Activated naive CD8-positive, alpha-beta T cell treated with anti-CD3 and anti-CD28 coated beads for 36 hours (primary cell): ENCODE measurements around the gene HTR3A. TPM values are rescaled to one million over a fixed set of nuclear protein-coding genes. Genes with fewer than 3 reads are reported as not detected.
"Not testable (repeated sequence)": the region's sequence is repeated elsewhere in the genome, so short reads cannot be mapped to it uniquely, and the experiment has no call there.

Experiments
- DNase-seq: peaks from one replicate; pipeline ENCODE4 v3.0.0; 2021
- H3K27ac Mint-ChIP-seq: one replicate; pipeline ENCODE4 v1.8.0; 2022; ENCODE audit warnings: mild to moderate bottlenecking, moderate library complexity, mixed read lengths
- H3K27me3 Mint-ChIP-seq: one replicate; pipeline ENCODE4 v1.8.0; 2022; ENCODE audit warnings: mild to moderate bottlenecking, mixed read lengths
- H3K36me3 Mint-ChIP-seq: one replicate; pipeline ENCODE4 v1.8.0; 2021; ENCODE audit warnings: mild to moderate bottlenecking, mixed read lengths
- H3K4me1 Mint-ChIP-seq: one replicate; pipeline ENCODE4 v1.8.0; 2021; ENCODE audit warnings: mixed read lengths
- H3K4me3 Mint-ChIP-seq: one replicate; pipeline ENCODE4 v1.8.0; 2022; ENCODE audit warnings: mild to moderate bottlenecking, moderate library complexity, mixed read lengths
- H3K9me3 Mint-ChIP-seq: one replicate; pipeline ENCODE4 v1.8.0; 2022; ENCODE audit warnings: mixed read lengths
- total RNA-seq, 2 experiments: library from RNA; stranded (reverse); gene quantifications; one replicate each; pipeline ENCODE4 v1.2.3, GENCODE V29; 2021

Gene HTR3A
- total RNA-seq, result not detected

DNA sequence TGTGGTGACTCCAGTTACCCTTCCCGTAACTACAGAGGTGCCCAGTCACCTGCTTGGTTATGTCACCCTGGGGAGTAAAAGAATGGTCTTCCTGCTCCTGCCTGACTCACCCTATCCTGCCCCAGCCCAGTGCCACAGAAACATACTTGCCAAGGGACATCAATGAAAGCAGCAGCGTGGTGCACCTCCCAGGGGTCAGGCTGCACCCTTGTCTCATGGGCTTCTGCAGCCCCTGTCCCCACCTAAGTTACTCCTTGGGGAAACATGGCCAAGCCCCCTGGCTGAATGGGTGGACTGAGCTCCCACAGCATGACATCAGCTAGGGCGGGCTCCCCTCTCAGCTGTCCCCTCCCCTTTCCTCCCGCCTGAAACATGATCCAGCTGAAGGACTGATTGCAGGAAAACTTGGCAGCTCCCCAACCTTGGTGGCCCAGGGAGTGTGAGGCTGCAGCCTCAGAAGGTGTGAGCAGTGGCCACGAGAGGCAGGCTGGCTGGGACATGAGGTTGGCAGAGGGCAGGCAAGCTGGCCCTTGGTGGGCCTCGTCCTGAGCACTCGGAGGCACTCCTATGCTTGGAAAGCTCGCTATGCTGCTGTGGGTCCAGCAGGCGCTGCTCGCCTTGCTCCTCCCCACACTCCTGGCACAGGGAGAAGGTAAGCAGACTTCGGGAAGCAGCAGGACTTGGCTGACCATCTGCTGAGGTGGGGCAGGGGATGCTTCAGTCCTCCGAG is at the start of gene HTR3A:
Gene HTR3A (plus strand): TSS at position 368 of the 730 bp plus-strand sequence. CDS start 218 bp downstream, at position 586.
- no peak within 1 kb of the TSS for H3K27ac Mint-ChIP-seq
- no peaks in the 10 kb centered on the region for H3K9me3 Mint-ChIP-seq
- H3K27me3 Mint-ChIP-seq, result peaks cover 4% of the 10 kb centered on the region
- no peak within 1 kb of the TSS for H3K4me3 Mint-ChIP-seq
- H3K36me3 Mint-ChIP-seq, result no peaks in the 10 kb centered on the region
- H3K4me1 Mint-ChIP-seq, result peaks cover 2% of the 10 kb centered on the region
- DNase-seq, result no peak

DNA sequence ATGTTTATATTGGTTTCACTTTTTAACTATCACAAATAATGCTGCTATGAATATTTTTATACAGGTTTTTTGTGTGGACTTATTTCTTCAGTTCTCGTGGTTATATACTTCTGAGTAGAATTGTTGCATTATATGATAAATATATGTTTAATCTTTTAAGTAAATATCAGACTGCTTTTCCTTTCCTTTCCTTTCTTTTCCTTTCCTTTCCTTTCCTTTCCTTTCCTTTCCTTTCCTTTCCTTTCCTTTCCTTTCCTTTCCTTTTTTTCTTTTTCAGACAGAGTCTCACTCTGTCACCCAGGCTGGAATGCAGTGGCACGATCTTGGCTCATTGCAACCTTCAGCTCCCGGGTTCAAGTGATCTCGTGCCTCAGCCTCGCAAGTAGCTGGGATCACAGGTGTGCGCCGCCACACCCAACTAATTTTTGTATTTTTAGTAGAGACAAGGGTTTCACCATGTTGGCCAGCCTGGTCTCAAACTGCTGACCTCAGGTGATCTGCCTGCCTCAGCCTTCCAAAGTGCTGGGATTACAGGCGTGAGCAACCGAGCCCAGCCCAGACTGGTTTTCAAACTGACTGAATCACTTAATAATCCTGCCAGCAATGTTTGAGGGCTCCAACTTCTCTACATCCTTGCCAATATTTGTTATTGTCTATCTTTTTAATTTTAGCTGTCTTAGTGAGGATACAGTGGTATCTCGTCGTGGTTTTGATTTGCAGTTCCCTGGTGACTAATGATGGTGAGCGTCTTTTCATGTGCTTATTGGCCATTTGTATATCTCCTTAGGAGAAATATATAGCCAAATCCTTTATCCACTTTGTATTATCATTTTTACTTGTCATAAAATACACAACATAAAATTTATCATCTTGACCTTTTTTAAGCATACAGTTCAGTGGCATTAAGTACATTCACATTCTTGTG is 48.4 kb upstream of the HTR3A start:
- Mint-ChIP-seq H3K4me3 (no peak overlapping the region), H3K36me3 (no peaks in the 10 kb centered on the region), H3K9me3 (no peaks in the 10 kb centered on the region), H3K27me3 (peaks cover 28% of the 10 kb centered on the region), H3K27ac (no peak overlapping the region), H3K4me1 (peaks cover 2% of the 10 kb centered on the region)
- no peak for DNase-seq

DNA sequence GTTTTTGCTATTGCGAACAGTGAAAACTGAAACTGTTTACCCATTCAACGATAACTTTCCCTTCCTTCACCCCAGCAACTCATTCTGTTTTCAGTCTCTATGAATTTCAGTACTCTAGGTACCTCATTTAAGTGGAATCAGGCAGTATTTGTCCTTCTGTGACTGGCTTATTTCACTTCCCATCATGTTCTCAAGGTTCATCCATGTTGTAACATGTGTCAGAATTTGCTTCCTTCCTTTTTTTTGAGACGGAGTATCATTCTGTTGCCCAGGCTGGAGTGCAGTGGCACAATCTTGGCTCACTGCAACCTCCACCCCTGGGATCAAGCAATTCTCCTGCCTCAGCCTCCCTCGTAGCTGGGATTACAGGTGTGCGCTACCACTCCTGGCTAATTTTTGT is 46.6 kb upstream of the HTR3A start:
- Mint-ChIP-seq H3K4me1 (peaks cover 2% of the 10 kb centered on the region), H3K27me3 (peaks cover 24% of the 10 kb centered on the region), H3K27ac (no peak overlapping the region), H3K9me3 (no peaks in the 10 kb centered on the region), H3K4me3 (no peak overlapping the region), H3K36me3 (no peaks in the 10 kb centered on the region)
- DNase-seq, result no peak

DNA sequence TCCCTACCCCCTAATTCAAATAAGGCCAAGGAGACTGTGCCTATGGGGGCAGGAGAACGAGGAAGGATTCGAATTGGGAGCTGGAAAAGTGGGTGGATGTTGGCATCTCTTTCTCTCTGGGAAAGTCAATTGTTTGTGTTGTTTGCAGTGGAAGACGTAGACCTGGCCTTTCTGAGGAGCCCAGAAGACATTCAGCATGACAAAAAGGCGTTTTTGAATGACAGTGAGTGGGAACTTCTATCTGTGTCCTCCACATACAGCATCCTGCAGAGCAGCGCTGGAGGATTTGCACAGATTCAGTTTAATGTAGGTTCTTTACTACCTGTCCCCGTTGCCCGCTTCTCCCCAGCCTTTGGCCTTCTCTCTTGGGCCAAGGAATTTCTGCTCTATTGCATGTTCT is 42.1 kb upstream of the HTR3A start:
- H3K36me3 Mint-ChIP-seq, result no peaks in the 10 kb centered on the region
- H3K4me3 Mint-ChIP-seq, result no peak overlapping the region
- no peaks in the 10 kb centered on the region for H3K9me3 Mint-ChIP-seq
- H3K27me3 Mint-ChIP-seq, result peaks cover 18% of the 10 kb centered on the region
- DNase-seq, result no peak
- no peaks in the 10 kb centered on the region for H3K4me1 Mint-ChIP-seq
- H3K27ac Mint-ChIP-seq, result no peak overlapping the region

DNA sequence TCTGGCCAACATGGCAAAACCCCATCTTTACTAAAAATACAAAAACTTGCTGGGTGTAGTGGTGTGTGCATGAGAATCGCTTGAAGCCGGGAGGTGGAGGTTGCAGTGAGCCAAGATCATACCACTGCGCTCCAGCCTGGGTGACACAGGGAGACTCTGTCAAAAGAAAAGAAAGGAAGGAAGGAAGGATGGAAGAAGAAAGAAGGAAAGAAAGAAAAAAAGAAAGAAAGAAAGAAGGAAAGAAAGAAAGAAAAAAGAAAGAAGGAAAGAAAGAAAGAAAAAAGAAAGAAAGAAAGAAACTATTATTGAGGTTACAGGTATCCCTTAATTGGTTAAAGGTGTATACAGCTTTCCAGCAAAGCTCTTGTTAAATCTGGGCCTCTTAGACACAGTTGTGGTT is 40.7 kb upstream of the HTR3A start:
- not testable (repeated sequence) for H3K36me3 Mint-ChIP-seq, H3K9me3 Mint-ChIP-seq, H3K4me3 Mint-ChIP-seq

DNA sequence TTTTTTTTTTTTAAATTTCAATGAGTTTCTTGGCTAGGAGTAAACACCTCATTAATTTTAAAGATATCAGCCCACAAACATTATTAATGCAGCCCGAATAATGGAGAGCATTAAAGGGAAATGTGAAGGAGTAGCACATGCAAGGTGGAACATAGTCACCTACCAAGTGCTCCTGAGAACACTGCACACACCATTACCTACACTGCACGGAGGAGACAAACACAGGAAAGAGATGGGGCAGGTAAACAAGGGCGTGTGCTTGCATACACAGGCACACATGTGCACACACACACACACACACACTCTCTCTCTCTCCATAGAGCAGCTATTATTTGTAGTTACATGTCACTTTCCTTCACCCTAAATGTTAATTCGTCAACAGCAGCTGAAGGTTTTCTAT is 40.1 kb upstream of the HTR3A start:
- DNase-seq, result no peak
- H3K4me3 Mint-ChIP-seq, result no peak overlapping the region
- no peaks in the 10 kb centered on the region for H3K36me3 Mint-ChIP-seq
- H3K4me1 Mint-ChIP-seq, result no peaks in the 10 kb centered on the region
- H3K27ac Mint-ChIP-seq, result no peak overlapping the region
- H3K27me3 Mint-ChIP-seq, result peaks cover 18% of the 10 kb centered on the region
- H3K9me3 Mint-ChIP-seq, result no peaks in the 10 kb centered on the region

More for the DNA sequence above, 40.7 kb upstream of the HTR3A start:
- peaks cover 18% of the 10 kb centered on the region for H3K27me3 Mint-ChIP-seq
- not testable (repeated sequence) for DNase-seq, H3K4me1 Mint-ChIP-seq, H3K27ac Mint-ChIP-seq

DNA sequence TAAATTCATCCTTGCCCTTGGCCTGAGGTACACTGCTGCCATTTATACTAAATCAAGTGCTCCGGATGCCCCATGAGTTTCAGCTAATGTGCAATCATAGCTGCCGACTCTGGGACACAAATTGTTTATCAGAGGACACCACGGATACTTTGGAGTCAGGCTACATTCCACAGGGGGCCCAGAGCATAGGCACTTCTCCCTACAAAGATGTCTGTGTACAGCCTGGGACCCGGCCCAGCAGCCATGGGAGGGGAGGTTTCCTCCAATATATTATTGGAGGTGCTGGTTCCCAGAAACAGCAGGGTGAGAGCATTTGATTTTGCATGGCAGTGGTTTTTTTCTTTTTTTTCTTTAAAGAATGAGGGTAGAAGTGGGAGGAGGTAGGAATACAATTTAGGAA is 39.0 kb upstream of the HTR3A start:
- H3K36me3 Mint-ChIP-seq, result no peaks in the 10 kb centered on the region
- H3K9me3 Mint-ChIP-seq, result no peaks in the 10 kb centered on the region
- peaks cover 10% of the 10 kb centered on the region for H3K27me3 Mint-ChIP-seq
- no peak for DNase-seq
- no peaks in the 10 kb centered on the region for H3K4me1 Mint-ChIP-seq
- H3K4me3 Mint-ChIP-seq, result no peak overlapping the region
- no peak overlapping the region for H3K27ac Mint-ChIP-seq

DNA sequence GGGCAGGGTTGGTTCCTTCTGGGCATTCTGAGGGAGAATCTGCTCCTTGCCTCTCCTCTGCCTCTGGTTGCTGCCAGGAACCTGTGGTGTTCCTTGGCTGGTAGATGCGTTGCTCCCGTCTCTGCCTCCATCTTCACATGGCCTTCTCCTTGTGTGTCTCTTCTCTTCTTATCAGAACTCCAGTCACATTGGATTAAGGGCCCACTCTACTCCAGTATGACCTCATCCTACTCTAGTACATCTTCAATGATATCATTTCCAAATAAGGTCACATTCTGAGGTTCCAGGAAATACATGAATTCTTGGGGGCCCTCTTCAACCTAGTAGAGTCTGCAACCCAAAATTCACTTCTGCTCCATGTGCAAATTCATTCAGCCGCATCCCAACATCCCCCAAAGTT is 37.0 kb upstream of the HTR3A start:
- Mint-ChIP-seq H3K4me3 (no peak overlapping the region), H3K27ac (no peak overlapping the region), H3K27me3 (peaks cover 7% of the 10 kb centered on the region), H3K4me1 (no peaks in the 10 kb centered on the region), H3K9me3 (no peaks in the 10 kb centered on the region), H3K36me3 (no peaks in the 10 kb centered on the region)
- DNase-seq, result no peak

DNA sequence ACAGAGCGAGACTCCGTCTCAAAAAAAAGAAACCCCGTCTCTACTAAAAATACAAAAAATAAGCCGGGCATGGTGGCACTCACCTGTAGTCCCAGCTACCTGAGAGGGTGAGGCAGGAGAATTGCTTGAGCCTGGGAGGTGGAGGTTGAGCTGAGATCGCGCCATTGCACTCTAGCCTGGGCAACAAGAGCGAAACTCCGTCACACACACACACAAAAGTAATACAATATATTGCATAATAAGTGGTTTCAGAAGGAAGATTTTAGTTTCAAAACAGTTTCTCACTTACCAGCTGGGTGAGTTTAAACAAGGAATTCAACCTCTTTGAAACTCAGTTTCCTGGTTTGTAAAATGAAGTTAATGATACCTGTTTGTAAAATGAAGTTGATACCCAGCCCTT is 32.7 kb upstream of the HTR3A start:
- no peak overlapping the region for H3K27ac Mint-ChIP-seq
- no peaks in the 10 kb centered on the region for H3K36me3 Mint-ChIP-seq
- no peak overlapping the region for H3K4me3 Mint-ChIP-seq
- DNase-seq, result no peak
- no peaks in the 10 kb centered on the region for H3K9me3 Mint-ChIP-seq
- no peaks in the 10 kb centered on the region for H3K27me3 Mint-ChIP-seq
- H3K4me1 Mint-ChIP-seq, result no peaks in the 10 kb centered on the region

DNA sequence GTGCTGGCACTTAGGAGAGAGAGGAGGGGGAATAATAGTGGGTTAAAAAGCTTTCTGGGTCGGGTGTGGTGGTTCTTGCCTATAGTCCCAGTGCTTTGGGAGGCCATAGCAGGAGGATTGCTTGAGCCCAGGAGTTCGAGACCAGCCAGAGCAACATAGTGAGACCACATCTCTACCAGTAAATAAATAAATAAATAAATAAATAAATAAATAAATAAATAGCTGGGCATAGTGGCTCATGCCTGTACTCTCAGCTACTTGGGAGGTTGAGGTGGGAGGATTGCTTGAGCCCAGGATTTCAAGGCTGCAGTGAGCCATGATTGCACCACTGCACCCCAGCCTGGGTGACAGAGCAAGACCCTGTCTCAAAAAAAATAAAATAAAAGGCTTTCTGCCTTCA is 28.7 kb upstream of the HTR3A start:
- not testable (repeated sequence) for H3K9me3 Mint-ChIP-seq, H3K27ac Mint-ChIP-seq, DNase-seq, H3K4me1 Mint-ChIP-seq, H3K4me3 Mint-ChIP-seq, H3K27me3 Mint-ChIP-seq, H3K36me3 Mint-ChIP-seq

DNA sequence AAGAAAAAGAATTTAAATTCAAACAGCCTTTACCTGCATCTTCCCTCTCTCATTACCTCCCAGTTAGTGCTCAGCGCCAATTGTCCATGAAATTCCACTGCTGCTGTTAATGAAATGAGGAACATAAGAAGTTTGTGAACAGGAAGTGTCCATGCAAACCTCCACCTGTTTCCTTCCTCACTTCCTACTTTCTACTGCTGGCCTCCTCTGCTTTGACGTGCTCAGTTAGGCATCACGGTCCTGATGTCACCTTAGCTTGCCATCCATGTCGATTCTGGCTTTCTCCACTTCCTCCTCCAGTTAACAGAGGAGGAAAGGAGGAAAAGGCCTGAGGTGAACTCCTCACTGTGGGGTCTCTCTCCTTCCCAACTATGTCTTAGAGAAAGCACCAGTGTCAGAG is 26.9 kb upstream of the HTR3A start:
- Mint-ChIP-seq H3K9me3 (no peaks in the 10 kb centered on the region), H3K27ac (no peak overlapping the region), H3K36me3 (no peaks in the 10 kb centered on the region), H3K27me3 (peaks cover 3% of the 10 kb centered on the region), H3K4me1 (no peaks in the 10 kb centered on the region), H3K4me3 (no peak overlapping the region)
- DNase-seq, result no peak

DNA sequence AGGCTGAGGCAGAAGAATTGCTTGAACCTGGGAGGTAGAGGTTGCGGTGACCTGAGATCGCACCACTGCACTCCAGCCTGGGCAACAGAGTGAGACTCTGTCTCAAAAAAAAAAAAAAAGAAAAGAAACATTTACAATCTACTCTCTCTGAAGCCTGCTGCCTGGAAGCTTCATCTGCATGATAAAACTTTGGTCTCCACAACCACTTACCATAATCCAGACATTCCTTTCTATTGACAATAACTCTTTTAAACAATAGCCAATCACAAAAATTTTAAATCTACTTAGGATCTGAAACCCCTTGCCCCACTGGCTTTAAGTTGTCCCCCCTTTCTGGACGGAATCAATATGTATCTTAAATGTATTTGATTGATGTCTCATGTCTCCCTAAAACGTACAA is 25.0 kb upstream of the HTR3A start:
- Mint-ChIP-seq H3K9me3 (no peaks in the 10 kb centered on the region), H3K27me3 (peaks cover 8% of the 10 kb centered on the region), H3K4me3 (no peak overlapping the region), H3K36me3 (no peaks in the 10 kb centered on the region), H3K4me1 (no peaks in the 10 kb centered on the region), H3K27ac (no peak overlapping the region)
- no peak for DNase-seq

DNA sequence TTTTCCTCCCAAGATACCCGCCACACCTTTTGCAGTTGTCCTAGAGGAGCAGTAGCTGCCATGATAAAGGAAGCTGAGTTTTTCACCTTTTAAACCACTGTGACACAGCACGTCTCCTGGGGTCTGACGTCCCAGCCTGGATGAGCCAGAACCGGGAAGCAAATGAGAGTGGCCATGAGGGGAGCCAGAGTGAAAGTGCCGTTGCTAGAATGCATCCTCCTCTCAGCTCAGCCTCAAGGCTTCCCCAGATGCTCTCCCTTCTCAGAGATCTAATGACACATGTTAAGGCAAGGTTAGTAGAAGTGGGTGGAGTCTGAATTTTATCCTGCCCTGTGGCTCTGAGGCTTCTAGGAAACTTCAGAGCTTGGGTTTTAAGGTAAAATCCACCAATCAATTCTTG is 23.4 kb upstream of the HTR3A start:
- Mint-ChIP-seq H3K27me3 (peaks cover 8% of the 10 kb centered on the region), H3K9me3 (no peaks in the 10 kb centered on the region), H3K27ac (no peak overlapping the region), H3K4me1 (no peaks in the 10 kb centered on the region), H3K36me3 (no peaks in the 10 kb centered on the region), H3K4me3 (no peak overlapping the region)
- DNase-seq, result no peak

DNA sequence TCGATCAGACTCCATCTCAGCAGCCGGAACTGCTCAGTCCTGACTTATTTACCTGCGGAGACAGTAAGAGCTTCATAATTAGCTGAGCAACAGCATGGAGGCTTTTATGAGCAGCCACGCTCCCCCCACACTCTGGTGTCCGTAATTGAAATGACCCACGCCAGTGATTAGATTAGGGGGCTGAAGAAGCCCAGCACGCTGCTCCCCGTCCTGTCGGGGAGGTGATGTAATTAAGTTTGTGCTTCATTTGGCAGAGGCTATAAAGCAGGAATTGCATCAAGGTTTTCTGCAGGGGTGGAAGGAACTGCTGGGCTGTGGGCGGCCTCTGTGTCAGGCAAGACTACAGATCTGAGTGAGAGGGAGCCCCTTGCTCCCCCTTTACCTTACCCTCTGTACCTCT is 22.8 kb upstream of the HTR3A start:
- no peaks in the 10 kb centered on the region for H3K9me3 Mint-ChIP-seq
- no peak for DNase-seq
- no peaks in the 10 kb centered on the region for H3K4me1 Mint-ChIP-seq
- peaks cover 8% of the 10 kb centered on the region for H3K27me3 Mint-ChIP-seq
- no peak overlapping the region for H3K4me3 Mint-ChIP-seq
- no peak overlapping the region for H3K27ac Mint-ChIP-seq
- H3K36me3 Mint-ChIP-seq, result no peaks in the 10 kb centered on the region

DNA sequence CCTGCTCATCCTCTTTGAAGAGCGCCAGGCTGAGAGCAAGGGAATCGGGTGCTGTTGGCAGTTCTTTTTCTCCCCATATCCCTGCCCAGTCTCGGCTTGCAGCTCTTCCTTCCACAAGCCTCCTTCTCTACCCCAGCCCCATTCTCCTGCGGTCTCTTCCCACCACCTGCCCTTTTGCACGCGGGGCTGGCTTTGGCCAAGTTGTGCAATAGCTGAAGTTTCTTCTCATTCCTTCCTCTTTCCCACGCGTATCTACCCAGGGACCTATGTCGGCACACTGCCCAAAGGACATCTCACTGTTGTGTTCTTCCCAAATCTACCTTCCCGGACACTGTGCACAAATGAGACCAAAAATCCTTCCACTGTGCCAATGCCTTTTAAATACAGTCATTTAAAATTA is 22.3 kb upstream of the HTR3A start:
- H3K27me3 Mint-ChIP-seq, result peaks cover 8% of the 10 kb centered on the region
- no peaks in the 10 kb centered on the region for H3K4me1 Mint-ChIP-seq
- no peaks in the 10 kb centered on the region for H3K9me3 Mint-ChIP-seq
- H3K27ac Mint-ChIP-seq, result no peak overlapping the region
- no peaks in the 10 kb centered on the region for H3K36me3 Mint-ChIP-seq
- no peak overlapping the region for H3K4me3 Mint-ChIP-seq
- no peak for DNase-seq

DNA sequence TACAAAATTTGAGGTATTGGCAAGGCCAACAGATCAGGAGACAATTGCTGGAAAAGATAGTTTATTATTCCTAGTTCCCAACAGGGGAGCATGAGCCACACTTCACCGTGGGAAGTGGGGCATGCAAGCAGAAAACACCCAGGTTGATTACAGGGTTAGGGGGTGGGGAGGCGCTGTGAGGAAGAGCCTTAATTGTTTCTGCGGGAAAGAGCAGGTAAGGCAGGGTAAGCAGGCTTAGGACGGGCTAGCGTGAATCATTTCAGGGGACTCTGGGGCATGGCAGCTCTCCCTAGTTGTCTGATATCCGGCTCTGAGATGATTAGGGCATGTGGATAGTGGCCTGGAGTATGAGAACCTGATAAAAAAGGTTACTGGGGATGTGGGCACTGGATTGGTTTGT is 20.7 kb upstream of the HTR3A start:
- DNase-seq, result no peak
- Mint-ChIP-seq H3K36me3 (no peaks in the 10 kb centered on the region), H3K9me3 (no peaks in the 10 kb centered on the region), H3K27me3 (peaks cover 8% of the 10 kb centered on the region), H3K27ac (no peak overlapping the region), H3K4me1 (no peaks in the 10 kb centered on the region), H3K4me3 (no peak overlapping the region)
